PC-9 (cell line): Measurements from ENCODE around the gene RSPRY1. TPM values are rescaled to one million over a fixed set of nuclear protein-coding genes. Genes with fewer than 3 reads are reported as not detected.

Experiments
- BruUV-seq: library from RNA; stranded (reverse); fragments of 400-500 nt; replicated peaks from 2 replicates; lab custom pipeline; 2021; lab: Mats Ljungman, UMichigan
- CTCF ChIA-PET: fragments of 300-600 bp; sonication (Branson Sonifier 250); formaldehyde crosslinking; loops from one replicate; lab custom pipeline; 2022; ENCODE audit warnings: antibody characterized with exemption; lab: Charles Lee
- POLR2A ChIA-PET: fragments of 300-600 bp; sonication (Branson Sonifier 250); formaldehyde crosslinking; loops from one replicate; lab custom pipeline; 2022; ENCODE audit warnings: antibody characterized with exemption; ENCODE audit not compliant: unreplicated experiment; lab: Charles Lee
- DNase-seq, 2 experiments: peaks; one replicate each; pipeline versions ENCODE4 v3.0.0 to v3.0.0-alpha.2; 2015 to 2022; ENCODE audit warnings: mixed read lengths in 1 of 2
- H2AFZ ChIP-seq: fragments of 200-600 bp; sonication (generic); 2 replicates; pipeline ENCODE4 v1.8.1; 2017; ENCODE audit warnings: antibody characterized with exemption
- H3F3A ChIP-seq: fragments of 200-600 bp; sonication (generic); 2 replicates; pipeline ENCODE4 v1.8.1; 2017; ENCODE audit warnings: antibody characterized with exemption, mild to moderate bottlenecking, low read depth; ENCODE audit not compliant: insufficient read depth
- H3K27ac ChIP-seq: fragments of 200-600 bp; sonication (generic); 2 replicates; pipeline ENCODE4 v1.6.1; 2016; ENCODE audit warnings: mixed run types
- H3K27me3 ChIP-seq: fragments of 200-600 bp; sonication (generic); 2 replicates; pipeline ENCODE4 v1.6.1; 2016; ENCODE audit warnings: low read depth, mixed run types; ENCODE audit not compliant: insufficient read depth
- H3K36me3 ChIP-seq: fragments of 200-600 bp; sonication (generic); 2 replicates; pipeline ENCODE4 v1.6.1; 2016; ENCODE audit warnings: low read depth, mixed run types
- H3K4me1 ChIP-seq: fragments of 200-600 bp; sonication (generic); replicated peaks from 2 replicates; pipeline ENCODE4 v1.6.1; 2016; ENCODE audit warnings: mixed run types; ENCODE audit not compliant: insufficient read depth
- H3K4me2 ChIP-seq: fragments of 200-600 bp; sonication (generic); 2 replicates; pipeline ENCODE4 v1.6.1; 2017; ENCODE audit warnings: mixed run types
- H3K4me3 ChIP-seq: fragments of 200-600 bp; sonication (generic); 2 replicates; pipeline ENCODE4 v1.6.1; 2016; ENCODE audit warnings: mixed run types
- H3K79me2 ChIP-seq: fragments of 200-600 bp; sonication (generic); 2 replicates; pipeline ENCODE4 v1.6.1; 2017; ENCODE audit warnings: low read depth, mixed run types
- H3K9me2 ChIP-seq: fragments of 200-600 bp; sonication (generic); 2 replicates; pipeline ENCODE4 v1.8.1; 2017; ENCODE audit warnings: mild to moderate bottlenecking; ENCODE audit not compliant: insufficient read depth
- H3K9me3 ChIP-seq: fragments of 200-600 bp; sonication (generic); 2 replicates; pipeline ENCODE4 v1.8.1; 2016; ENCODE audit warnings: low read depth; ENCODE audit not compliant: insufficient read depth
- H4K20me1 ChIP-seq: fragments of 200-600 bp; sonication (generic); 2 replicates; pipeline ENCODE4 v1.8.1; 2017; ENCODE audit not compliant: insufficient read depth
- EZH2 ChIP-seq: fragments of 200-600 bp; sonication (generic); IDR thresholded peaks from 2 replicates; pipeline ENCODE4 v1.8.0; 2017; ENCODE audit warnings: antibody characterized with exemption, low read depth
- intact Hi-C: fragments of 100-400 bp; cut with micrococcal nuclease; formaldehyde crosslinking; loops from one replicate; pipeline ENCODE4 v1.10.0; 2022; ENCODE audit not compliant: unreplicated experiment
- total RNA-seq: library from RNA; stranded (reverse); gene quantifications from 2 replicates; pipeline ENCODE4 v1.2.3, GENCODE V29; 2021
- TF ChIP-seq, protein P1 (sequence below): fragments of 200-600 bp; sonication (generic); conservative IDR thresholded peaks from 2 replicates; pipeline ENCODE4 v1.6.1; 2017; ENCODE audit warnings: mixed run types, antibody characterized with exemption, mild to moderate bottlenecking, moderate library complexity

RSPRY1 gene
- total RNA-seq, 1 experiment from 2014 or later: 26.3 TPM

DNA sequence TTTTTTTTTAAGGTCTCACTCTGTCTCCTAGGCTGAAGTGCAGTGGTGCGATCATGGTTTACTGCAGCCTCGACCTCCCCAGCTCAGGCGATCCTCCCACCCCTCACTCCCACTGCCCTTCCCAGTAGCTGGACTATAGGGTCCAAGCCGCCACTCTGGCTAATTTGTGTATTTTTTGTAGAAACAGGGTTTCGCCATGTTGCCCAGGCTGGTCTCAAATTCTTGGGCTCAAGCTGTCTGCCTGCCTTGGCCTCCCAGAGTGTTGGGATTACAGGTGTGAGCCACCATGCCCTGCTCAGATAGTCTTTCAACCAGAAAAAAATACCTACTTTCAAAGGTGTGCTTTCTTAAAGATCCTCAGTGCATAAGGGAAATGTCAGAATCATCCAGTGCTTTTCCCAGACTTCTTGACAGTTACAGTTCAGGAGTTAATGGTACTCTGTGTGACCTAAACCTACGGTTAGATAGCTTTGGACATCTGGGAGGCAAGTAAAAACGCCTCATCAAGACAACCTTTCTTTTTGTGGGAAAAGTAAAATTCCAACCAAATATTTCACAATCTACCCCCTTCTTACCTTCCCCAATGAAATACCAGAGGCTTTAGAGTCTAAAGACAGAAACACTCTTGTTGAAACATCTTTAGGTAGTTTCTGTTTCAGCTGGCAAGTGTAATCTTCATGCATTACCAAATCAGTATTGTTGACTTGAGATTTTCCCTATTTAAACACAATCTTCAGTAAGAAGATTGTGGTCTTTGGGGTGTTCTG lies 6.8 kb downstream of the RSPRY1 start:
- Histone ChIP-seq H3K9me2 (no peaks in the 10 kb centered on the region), H3K79me2 (peaks cover 91% of the 10 kb centered on the region), H3F3A (peaks cover 45% of the 10 kb centered on the region), H2AFZ (no peak overlapping the region), H4K20me1 (no peaks in the 10 kb centered on the region), H3K36me3 (0 out of 2 replicates have a peak, but pooled peaks cover 5% of the 10 kb centered on the region), H3K27me3 (no peaks in the 10 kb centered on the region), H3K4me2 (peak overlapping the region; percentile 56), H3K27ac (peak overlapping the region; percentile 70), H3K9me3 (no peaks in the 10 kb centered on the region), H3K4me1 (peaks cover 63% of the 10 kb centered on the region), H3K4me3 (no peak overlapping the region)
- CTCF ChIA-PET: interaction anchor here (0.7 kb wide), 1 partner anchor 230 kb away, joined by 4 read pairs; no protein-coding TSS in a partner anchor
- BruUV-seq: no TSS peak
- POLR2A ChIA-PET: no interaction called here
- no peak for DNase-seq
- intact Hi-C loops: no loop called here
- TF ChIP-seq EZH2: no peak
- TF ChIP-seq, protein P1, sequence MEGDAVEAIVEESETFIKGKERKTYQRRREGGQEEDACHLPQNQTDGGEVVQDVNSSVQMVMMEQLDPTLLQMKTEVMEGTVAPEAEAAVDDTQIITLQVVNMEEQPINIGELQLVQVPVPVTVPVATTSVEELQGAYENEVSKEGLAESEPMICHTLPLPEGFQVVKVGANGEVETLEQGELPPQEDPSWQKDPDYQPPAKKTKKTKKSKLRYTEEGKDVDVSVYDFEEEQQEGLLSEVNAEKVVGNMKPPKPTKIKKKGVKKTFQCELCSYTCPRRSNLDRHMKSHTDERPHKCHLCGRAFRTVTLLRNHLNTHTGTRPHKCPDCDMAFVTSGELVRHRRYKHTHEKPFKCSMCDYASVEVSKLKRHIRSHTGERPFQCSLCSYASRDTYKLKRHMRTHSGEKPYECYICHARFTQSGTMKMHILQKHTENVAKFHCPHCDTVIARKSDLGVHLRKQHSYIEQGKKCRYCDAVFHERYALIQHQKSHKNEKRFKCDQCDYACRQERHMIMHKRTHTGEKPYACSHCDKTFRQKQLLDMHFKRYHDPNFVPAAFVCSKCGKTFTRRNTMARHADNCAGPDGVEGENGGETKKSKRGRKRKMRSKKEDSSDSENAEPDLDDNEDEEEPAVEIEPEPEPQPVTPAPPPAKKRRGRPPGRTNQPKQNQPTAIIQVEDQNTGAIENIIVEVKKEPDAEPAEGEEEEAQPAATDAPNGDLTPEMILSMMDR: no peak

DNA sequence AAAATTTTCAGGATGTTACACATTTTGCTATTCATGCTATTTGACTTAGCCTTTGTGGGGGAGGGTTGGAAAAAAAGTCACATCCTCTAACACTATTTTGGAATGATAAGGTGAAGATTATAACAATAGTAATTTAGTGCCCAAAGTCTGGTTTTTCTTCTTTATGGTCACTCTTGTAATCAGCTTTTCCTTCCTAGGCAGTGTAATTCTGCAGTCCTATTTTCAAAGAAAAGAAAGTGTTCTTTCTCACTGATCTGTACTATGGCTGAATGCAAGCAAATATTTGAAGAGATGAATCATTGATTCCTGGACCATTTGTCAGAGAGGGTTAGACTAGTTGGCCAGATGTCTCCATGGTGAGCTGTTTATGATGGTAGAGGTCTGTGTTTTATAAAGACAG lies 8.4 kb downstream of the RSPRY1 start:
- no peak for TF ChIP-seq EZH2
- TF ChIP-seq, protein P1: no peak
- ChIA-PET CTCF (interaction anchor here (0.6 kb wide), 1 partner anchor 109 kb away, joined by 3 read pairs; no protein-coding TSS in a partner anchor), POLR2A (interaction anchor here (0.5 to 1.4 kb wide), 6 partner anchors 9 to 224 kb away, joined by 3 to 12 read pairs (median 4); partner anchors contain the start of genes PSME3IP1 and RSPRY1)
- Histone ChIP-seq H3K4me3 (peak overlapping the region; percentile 19; the same call in 1 of the 2 replicates), H3K4me1 (peaks cover 56% of the 10 kb centered on the region), H3K4me2 (peak overlapping the region; percentile 56), H3K36me3 (0 out of 2 replicates have a peak, but pooled peaks cover 5% of the 10 kb centered on the region), H3K27ac (peak overlapping the region; percentile 70), H3F3A (peaks cover 45% of the 10 kb centered on the region), H3K27me3 (no peaks in the 10 kb centered on the region), H4K20me1 (no peaks in the 10 kb centered on the region), H3K9me2 (no peaks in the 10 kb centered on the region), H3K9me3 (no peaks in the 10 kb centered on the region), H2AFZ (no peak overlapping the region), H3K79me2 (peaks cover 82% of the 10 kb centered on the region)
- intact Hi-C loops: no loop called here
- no TSS peak for BruUV-seq
- peak; percentile 25 to 91 for DNase-seq

DNA sequence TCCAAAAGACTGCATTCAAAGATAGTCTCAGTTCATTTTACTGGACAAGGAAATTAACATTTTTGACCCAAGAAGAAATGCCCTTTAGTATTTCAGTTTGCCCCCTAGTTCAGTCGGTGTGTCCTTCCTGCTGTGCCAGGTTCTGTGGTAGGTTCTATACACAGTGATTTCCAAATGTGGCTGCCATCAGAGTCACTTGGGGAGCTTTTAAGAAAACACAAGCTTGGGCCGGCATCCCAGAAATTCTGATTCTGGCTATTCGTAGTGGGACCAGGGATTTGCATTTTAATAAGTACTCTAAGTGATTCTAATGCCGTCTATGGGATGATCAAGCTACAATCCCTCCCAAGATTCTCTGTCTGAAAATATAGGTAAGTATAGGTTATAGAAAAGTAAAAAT lies 10.2 kb downstream of the RSPRY1 start:
- no peak overlapping the region for H2AFZ ChIP-seq
- H3K27me3 ChIP-seq: no peaks in the 10 kb centered on the region
- H3K4me1 ChIP-seq: peaks cover 40% of the 10 kb centered on the region
- no peaks in the 10 kb centered on the region for H4K20me1 ChIP-seq
- H3K4me3 ChIP-seq: no peak overlapping the region
- H3K27ac ChIP-seq: no peak overlapping the region
- peaks cover 64% of the 10 kb centered on the region for H3K79me2 ChIP-seq
- DNase-seq: no peak
- no peak overlapping the region for H3K4me2 ChIP-seq
- H3K36me3 ChIP-seq: 0 out of 2 replicates have a peak, but pooled peaks cover 5% of the 10 kb centered on the region
- intact Hi-C loops: no loop called here
- H3K9me2 ChIP-seq: no peaks in the 10 kb centered on the region
- peaks cover 28% of the 10 kb centered on the region for H3F3A ChIP-seq
- no peaks in the 10 kb centered on the region for H3K9me3 ChIP-seq
- POLR2A ChIA-PET: no interaction called here
- no peak for TF ChIP-seq EZH2
- TF ChIP-seq, protein P1: no peak
- CTCF ChIA-PET: no interaction called here
- BruUV-seq: no TSS peak
